MM.1S (cell line): ENCODE measurements around the gene ZNF438.

Experiments used
- CTCF ChIP-seq: fragments of 300-600 bp; sonication (generic); IDR thresholded peaks from 2 replicates; pipeline ENCODE4 v1.5.1; 2016; ENCODE audit warnings: antibody characterized with exemption, low read length, mixed read lengths
- EZH2 ChIP-seq: fragments of 300-600 bp; sonication (generic); optimal IDR thresholded peaks from 2 replicates; pipeline ENCODE3; 2017; ENCODE audit warnings: low read depth, mild to moderate bottlenecking, antibody characterized with exemption, low read length, mixed read lengths

GRCh38 chr10:30854656-30855055 is 177.0 kb downstream of the ZNF438 start:
- TF ChIP-seq CTCF (no peak), EZH2 (no peak)
